ENCODE data around the gene JCAD.

Gene JCAD

GRCh38 chr10:30043476-30044270, 15.7 kb downstream of the JCAD start:
- no peak for DNase-seq (ENCODE audit: low read depth in 2 of 2)

- no peak for DNase-seq (ENCODE audit: low read depth in 2 of 2)
These were observed 16.6 kb downstream of the JCAD start for GRCh38 chr10:30042820-30043219.

GRCh38 chr10:30041196-30042105, 17.9 kb downstream of the JCAD start:
- no peak for DNase-seq (ENCODE audit: low read depth in 2 of 2)

GRCh38 chr10:30040597-30040996, 18.8 kb downstream of the JCAD start:
- no peak for DNase-seq (ENCODE audit: low read depth in 2 of 2)

- no peak for DNase-seq (ENCODE audit: low read depth in 2 of 2)
These were observed 19.4 kb downstream of the JCAD start for GRCh38 chr10:30039988-30040387.

- no peak for DNase-seq (ENCODE audit: low read depth in 2 of 2)
These were observed 19.8 kb downstream of the JCAD start for GRCh38 chr10:30039567-30039966.

GRCh38 chr10:30038781-30039536, 20.4 kb downstream of the JCAD start:
- no peak for DNase-seq (ENCODE audit: low read depth in 2 of 2)

GRCh38 chr10:30037620-30038336, 21.6 kb downstream of the JCAD start:
- DNase-seq (ENCODE audit: low read depth in 2 of 2): no peak

- no peak for DNase-seq (ENCODE audit: low read depth in 2 of 2)
These were observed 22.6 kb downstream of the JCAD start for GRCh38 chr10:30036811-30037210.

- no peak for DNase-seq (ENCODE audit: low read depth in 2 of 2)
These were observed 23.0 kb downstream of the JCAD start for GRCh38 chr10:30036341-30036740.

- no peak for DNase-seq (ENCODE audit: low read depth in 2 of 2)
These were observed 24.8 kb downstream of the JCAD start for GRCh38 chr10:30034433-30035137.

- no peak for DNase-seq (ENCODE audit: low read depth in 2 of 2)
These were observed 27.3 kb downstream of the JCAD start for GRCh38 chr10:30032125-30032524.

GRCh38 chr10:30029872-30030256, 29.5 kb downstream of the JCAD start:
- DNase-seq (ENCODE audit: low read depth in 2 of 2): no peak

- no peak for DNase-seq (ENCODE audit: low read depth in 2 of 2)
These were observed 30.1 kb downstream of the JCAD start for GRCh38 chr10:30029164-30029871.

GRCh38 chr10:30028738-30029030, 30.7 kb downstream of the JCAD start:
- no peak for DNase-seq (ENCODE audit: low read depth in 2 of 2)

- DNase-seq (ENCODE audit: low read depth in 2 of 2): no peak
These were observed 31.2 kb downstream of the JCAD start for GRCh38 chr10:30028006-30028737.

- DNase-seq (ENCODE audit: low read depth in 2 of 2): peak; percentile 61 to 66
These were observed 32.1 kb downstream of the JCAD start for GRCh38 chr10:30027057-30028005.

- DNase-seq (ENCODE audit: low read depth in 2 of 2): no peak
These were observed 32.8 kb downstream of the JCAD start for GRCh38 chr10:30026578-30026977.

- DNase-seq (ENCODE audit: low read depth in 2 of 2): no peak
These were observed 33.3 kb downstream of the JCAD start for GRCh38 chr10:30026080-30026479.
